Frontal cortex (tissue), 4 donors: ENCODE data around the gene MACF1. TPM values are rescaled to one million over a fixed set of nuclear protein-coding genes. Genes with fewer than 3 reads are reported as not detected.
"Not testable (repeated sequence)": the region's sequence is repeated elsewhere in the genome, so short reads cannot be mapped to it uniquely, and the experiment has no call there.

ENCODE experiments used
- DNase-seq, 2 donors: peaks; one replicate each; pipeline ENCODE4 v3.0.0; 2012; ENCODE audit warnings: low spot score in 2 of 2
- FAIRE-seq: peaks from 2 replicates; lab custom pipeline; 2012; peaks lifted over from hg19 to GRCh38; lab: Jason Lieb, UNC
- total RNA-seq: library from RNA; depleted of rRNA; stranded (reverse); fragments of >200 nt; gene quantifications from one replicate; pipeline ENCODE4 v1.2.3, GENCODE V29; 2014
- donor health status: control.
- donor health status: control.
- donor health status: control.

MACF1 gene
- total RNA-seq, 1 donor from 2014 or later, result 306 TPM

DNA sequence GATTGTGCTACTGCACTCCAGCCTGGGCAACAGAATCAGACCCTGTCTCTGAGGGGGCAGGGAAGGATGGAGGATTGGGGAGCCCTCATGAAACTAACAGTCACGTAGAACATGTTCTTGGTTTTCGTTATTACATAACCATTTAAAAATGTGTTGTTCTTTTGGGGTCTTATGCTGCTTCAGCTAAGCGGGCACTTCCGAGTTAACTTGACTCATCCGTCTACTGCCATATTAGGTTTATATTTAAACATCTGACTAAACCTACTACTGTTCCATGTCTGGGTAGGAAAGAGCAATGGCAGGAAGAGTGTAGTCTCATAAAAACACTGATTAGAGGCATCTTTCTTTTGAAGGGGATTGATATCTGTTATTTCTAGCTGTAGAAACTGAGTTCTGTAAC, 227.4 kb downstream of the MACF1 start:
- DNase-seq (no peak), FAIRE-seq (no peak)

DNA sequence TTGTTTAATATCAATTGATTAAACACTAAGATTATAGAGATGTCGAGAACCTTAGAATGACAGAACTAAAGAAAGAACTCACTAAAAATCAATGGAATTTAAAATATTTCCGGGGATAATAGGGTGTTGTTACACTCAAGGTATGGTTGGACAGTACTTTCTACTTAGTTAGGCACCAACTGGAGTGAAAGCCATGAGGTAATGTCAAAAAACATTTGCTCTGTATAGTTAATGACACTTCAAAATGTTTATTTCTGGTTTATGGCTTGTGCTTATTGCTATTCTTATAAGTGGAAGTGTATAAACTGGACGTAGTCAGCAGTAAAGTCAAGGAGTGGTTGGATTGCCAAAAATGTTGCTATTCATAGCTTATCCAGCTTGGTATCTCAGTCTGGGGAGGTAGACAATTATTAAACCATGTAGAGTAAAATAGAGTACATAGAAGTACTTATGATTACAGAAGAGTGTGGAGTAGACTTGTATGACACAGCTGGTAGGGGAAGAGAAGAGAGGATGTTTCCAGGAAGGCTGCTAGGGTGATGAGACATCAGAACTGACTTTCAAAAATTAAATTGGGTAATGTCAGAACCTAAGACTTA, 230.4 kb downstream of the MACF1 start:
- DNase-seq (no peak), FAIRE-seq (no peak)

DNA sequence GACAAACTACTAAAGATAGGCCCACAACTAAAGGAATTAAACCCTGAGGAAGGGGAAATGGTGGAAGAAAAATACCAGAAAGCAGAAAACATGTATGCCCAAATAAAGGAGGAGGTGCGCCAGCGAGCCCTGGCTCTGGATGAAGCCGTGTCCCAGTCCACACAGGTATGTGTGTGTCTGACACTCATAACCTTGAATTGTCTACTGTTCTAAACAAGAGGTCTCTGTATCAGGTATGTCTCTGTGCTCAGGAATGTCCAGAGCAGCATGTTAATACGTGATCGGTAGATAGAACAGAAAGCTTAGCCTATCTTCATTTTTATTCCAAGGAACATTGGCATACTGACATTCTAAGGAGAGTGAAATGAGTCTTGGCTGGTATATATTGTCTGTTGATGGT, 231.1 kb downstream of the MACF1 start:
- FAIRE-seq (no peak), DNase-seq (no peak)

DNA sequence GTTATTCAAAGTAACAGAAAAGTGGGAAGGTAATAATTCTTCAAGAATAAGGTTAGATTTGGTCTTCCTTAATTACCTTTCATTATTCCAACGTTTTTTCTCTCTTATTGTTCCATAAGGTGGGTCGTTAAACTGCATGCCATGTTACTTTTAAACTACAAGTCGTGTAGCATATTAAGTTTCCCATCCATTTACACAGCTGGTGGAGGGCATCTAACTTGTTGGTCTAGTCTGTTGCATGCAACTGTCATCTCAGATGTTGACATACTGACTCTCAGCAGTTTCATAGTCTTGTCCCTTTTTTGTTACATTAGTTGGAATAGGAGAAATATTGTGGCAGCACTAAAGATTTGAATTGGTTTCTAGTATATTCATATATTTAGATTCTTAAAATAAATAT, 232.3 kb downstream of the MACF1 start:
- FAIRE-seq (no peak), DNase-seq (no peak)

DNA sequence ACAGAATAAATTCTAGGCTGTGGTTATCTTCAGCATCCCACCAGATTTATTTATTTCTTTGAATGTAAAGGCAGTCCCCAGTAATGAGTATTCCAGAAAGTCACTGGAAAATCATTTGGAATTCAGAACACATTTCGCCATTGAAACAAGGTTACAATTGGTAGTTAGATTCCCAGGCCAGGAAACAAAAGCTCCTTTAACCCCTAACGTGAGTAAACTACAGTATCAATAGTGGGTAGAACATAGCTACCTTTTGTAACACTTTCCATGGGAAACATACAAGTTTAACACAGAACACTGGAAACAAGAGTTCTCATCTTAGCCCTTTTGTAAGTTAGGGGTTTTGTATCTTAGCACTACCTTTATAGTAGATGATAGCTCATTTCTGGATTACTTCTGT, 233.5 kb downstream of the MACF1 start:
- DNase-seq, result no peak
- no peak for FAIRE-seq

DNA sequence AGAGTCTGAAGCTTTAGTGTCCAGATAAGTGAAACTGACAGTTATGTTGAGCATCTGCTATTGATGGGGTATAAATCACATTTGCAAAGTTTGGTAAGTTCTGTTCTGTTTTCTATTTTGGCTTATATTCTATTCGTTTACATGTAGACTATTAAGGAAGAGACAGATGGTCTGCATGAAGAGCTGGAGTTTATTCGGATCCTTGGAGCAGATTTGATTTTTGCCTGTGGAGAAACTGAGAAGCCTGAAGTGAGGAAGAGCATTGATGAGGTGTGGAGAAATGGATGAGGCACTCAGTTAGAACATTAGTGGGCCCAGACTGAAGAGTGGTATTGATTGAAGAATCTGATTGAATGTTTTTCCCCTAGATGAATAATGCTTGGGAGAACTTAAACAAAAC, 236.4 kb downstream of the MACF1 start:
- FAIRE-seq (no peak), DNase-seq (no peak)

DNA sequence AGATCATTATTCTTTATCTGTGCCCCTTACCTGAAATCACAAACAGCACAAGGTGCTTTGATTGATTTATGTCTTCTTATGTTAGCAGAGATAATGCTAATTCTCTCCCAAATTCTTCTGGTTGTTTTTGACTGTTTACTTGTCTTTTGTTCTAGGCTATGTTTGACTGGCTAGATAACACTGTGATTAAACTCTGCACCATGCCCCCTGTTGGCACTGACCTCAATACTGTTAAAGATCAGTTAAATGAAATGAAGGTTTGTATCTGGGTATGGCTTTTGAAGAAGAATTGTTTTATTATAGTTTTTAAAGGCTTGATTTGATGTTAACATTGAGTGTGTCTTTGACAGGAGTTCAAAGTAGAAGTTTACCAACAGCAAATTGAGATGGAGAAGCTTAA, 237.3 kb downstream of the MACF1 start:
- no peak for FAIRE-seq
- no peak for DNase-seq

DNA sequence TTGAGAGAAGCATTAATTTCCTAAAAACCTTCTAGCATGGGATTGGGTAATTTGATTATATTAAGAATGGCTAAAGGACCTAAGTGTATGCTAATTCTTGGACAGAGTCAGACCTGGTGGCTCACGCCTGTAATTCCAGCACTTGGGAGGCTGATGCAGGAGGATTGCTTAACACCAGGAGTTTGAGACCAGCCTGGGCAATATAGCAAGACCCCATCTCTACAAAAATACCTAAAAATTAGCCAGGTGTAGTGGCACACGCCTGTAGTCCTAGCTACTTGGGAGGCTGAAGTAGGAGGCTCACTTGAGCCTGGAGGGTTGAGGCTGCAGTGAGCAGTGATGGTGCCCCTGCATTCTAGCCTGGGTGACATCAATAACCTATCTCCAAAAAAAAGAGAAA, 241.1 kb downstream of the MACF1 start:
- FAIRE-seq, result no peak
- no peak for DNase-seq

DNA sequence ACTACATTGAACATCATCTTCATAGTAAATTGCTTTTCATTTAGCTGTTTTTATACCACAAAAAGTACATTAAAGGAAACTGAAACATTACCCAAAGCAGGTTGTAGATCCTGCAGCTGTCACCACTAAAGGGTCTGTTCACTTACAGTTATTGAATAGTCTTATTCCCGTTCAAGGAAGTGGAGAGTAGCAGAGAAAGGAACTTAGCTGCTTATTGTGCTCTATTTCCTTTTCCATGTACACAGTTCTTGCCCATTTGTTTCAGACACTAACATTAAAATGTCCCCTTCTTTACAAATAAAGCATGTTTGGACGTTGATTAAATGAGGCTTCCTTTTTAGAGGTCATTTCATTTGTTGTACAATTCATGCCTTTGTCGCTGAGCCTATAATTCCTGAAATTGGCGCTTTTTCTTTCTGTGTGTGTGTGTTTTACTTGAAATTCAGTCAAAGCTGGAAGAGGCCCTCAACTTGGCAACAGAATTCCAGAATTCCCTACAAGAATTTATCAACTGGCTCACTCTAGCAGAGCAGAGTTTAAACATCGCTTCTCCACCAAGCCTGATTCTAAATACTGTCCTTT, 242.6 kb downstream of the MACF1 start:
- FAIRE-seq (no peak), DNase-seq (no peak)

DNA sequence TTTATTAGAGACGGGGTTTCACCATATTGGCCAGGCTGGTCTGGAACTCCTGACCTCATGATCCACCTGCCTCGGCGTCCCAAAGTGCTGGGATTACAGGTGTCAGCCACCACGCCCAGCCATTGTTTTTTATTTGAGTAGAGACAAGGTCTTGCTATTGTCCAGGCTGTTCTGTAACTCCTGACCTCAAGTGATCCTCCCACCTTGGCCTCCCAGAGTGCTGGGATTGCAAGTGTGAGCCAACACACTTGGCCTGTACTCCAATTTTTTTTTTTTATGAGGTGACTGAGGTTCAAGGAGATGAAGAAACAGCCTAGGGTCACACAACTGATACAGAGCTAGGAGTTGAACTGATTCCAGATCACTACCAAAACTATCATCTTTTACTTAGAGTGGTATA, 245.5 kb downstream of the MACF1 start:
- not testable (repeated sequence) for DNase-seq, FAIRE-seq

DNA sequence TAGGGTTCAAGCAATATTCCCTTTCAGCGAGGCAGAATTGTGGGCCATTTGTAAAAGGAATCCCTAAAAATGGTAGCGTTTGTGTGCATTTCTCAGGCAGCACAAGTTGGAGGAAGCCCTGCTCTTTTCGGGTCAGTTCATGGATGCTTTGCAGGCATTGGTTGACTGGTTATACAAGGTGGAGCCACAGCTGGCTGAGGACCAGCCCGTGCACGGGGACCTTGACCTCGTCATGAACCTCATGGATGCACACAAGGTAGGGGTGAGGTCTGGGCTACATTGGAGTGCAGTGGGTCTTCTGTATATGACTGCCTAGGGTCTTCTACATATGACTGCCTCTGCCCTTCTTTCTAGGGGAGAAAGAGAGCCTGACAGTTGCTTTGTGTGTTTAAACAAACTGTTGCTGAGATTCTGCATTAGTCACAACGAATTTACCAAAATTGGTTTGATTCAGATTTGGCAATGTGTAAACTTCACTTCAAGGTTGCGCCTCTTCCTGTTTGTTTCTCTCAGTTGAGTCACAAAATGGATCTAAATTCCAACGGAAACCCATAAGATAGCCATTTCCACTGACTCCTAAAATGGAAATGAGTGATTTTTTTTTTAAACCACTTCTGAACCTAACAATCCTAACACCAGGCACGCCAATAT, 246.6 kb downstream of the MACF1 start:
- no peak for DNase-seq

DNA sequence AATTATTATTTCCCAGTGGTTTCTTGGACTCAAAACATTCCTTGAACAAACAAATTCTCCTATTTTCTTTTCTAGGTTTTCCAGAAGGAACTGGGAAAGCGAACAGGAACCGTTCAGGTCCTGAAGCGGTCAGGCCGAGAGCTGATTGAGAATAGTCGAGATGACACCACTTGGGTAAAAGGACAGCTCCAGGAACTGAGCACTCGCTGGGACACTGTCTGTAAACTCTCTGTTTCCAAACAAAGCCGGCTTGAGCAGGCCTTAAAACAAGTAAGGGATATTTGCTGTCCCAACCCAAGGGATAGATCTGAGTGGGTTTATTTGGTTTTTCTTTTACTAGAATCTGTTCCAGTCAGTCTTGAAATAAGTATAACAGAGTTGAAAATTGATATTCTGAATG, 247.6 kb downstream of the MACF1 start:
- DNase-seq (no peak), FAIRE-seq (no peak)

More for the DNA sequence above, 246.6 kb downstream of the MACF1 start:
- no peak for FAIRE-seq

DNA sequence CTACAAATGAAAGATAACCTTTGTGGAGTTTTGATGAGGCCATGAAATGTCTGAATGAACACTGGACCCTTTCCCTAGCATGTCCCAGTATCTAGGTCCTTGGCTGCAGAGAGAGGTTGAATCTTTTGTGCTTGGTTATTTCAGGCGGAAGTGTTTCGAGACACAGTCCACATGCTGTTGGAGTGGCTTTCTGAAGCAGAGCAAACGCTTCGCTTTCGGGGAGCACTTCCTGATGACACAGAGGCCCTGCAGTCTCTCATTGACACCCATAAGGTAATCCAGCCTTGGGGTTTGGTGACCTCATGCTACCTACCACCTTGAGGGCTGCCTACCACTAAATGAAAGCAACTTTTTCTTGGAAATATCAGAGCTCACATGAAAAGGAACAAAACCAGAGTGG, 248.0 kb downstream of the MACF1 start:
- FAIRE-seq, result no peak
- no peak for DNase-seq

DNA sequence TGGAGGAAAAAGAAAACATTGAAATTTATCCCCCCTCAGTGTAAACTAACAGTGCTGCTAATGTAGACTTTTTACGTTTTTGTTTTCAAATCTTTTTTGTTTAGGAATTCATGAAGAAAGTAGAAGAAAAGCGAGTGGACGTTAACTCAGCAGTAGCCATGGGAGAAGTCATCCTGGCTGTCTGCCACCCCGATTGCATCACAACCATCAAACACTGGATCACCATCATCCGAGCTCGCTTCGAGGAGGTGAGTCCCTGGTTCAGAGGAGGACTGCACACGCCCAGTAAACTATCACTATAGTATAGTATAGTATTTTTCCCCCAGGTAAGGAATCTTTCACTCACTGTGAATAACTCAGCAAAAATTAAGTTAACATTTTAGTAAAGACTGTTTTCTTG, 249.1 kb downstream of the MACF1 start:
- DNase-seq, result no peak

DNA sequence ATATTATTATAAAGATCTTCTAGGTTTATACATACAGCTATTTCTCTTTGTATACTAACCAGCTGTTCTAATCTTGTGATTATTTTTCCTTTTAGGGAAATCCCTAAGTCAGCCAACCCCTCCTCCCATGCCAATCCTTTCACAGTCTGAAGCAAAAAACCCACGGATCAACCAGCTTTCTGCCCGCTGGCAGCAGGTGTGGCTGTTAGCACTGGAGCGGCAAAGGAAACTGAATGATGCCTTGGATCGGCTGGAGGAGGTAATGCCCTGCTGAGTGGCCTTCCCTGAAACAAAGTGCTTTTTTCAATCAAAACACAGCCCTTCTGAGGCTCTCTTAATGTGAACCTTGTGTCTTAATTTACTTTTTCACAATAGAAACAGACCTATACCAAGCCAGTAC, 254.5 kb downstream of the MACF1 start:
- FAIRE-seq (no peak), DNase-seq (no peak)

More for the DNA sequence above, 249.1 kb downstream of the MACF1 start:
- no peak for FAIRE-seq

DNA sequence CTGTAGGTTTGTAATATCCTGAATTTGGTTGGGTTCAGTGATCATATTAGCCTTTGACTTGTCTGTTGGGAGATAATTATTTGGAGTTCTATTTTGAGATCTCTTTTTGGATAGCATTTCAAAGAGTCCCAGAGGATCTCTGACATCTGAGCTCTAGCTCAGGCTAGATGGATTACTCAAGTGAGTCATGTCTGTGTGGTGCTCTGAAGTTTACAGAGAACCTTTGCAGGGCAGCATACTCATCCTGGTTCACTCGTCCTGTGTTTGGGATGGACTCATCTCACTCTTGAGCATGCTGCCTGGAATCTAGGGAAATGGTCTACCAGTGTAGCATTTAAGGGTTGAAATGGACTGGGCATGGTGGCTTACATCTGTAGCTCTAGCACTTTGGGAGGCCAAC, 257.6 kb downstream of the MACF1 start:
- no peak for DNase-seq
- no peak for FAIRE-seq

DNA sequence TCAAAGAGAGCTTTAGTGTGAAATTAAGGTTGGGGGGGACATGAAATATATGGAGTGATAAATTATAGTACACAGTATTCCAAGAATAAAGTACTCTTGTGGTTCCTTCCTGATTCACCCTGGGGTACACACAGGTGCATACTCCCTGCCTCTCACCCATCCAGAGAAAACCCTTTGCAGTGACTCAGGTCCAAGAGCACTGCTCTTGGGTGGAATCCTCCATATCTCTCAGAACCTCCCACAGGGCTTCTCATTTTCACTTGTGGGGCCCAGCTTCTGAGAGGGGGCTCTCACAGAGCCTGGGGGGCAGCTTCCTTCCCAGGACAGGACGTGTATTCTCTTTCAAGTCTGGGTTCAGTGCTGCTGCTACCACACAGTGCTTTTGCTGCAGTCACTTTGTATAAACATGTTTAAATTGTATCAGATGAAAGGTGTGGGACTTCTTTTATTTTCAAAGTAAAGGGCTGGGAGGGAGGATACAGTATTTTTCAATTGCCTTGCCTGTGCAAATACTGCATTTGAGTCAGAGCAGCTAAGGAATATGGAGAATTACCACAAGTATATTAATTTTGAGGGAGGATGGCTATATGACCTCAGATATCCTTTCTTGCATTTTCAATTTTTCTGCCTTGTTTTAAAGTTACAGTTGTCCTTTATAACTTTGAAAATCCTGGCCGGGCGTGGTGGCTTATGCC, 262.1 kb downstream of the MACF1 start:
- DNase-seq (no peak), FAIRE-seq (no peak)

DNA sequence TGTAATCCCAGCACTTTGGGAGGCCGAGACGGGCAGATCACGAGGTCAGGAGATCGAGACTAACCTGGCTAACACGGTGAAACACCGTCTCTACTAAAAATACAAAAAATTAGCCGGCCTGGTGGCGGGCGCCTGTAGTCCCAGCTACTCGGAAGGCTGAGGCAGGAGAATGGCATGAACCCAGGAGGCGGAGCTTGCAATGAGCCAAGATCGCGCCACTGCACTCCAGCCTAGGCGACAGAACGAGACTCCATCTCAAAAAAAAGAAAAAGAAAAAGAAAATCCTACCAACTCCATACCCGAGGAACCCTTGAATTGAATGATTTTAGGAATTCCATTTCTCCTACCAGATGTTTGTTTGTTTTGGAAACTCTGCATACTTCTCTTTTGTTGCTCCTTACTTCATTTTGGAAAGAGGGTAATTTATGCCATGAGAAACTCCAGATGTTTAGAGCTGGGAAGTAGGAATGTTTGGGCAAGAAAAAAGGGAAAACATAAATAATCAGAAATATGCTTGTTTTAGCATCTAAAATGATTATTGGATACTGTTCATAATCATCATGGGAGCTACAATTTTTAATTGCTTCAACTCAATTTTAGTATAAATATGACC, 262.7 kb downstream of the MACF1 start:
- not testable (repeated sequence) for FAIRE-seq, DNase-seq

DNA sequence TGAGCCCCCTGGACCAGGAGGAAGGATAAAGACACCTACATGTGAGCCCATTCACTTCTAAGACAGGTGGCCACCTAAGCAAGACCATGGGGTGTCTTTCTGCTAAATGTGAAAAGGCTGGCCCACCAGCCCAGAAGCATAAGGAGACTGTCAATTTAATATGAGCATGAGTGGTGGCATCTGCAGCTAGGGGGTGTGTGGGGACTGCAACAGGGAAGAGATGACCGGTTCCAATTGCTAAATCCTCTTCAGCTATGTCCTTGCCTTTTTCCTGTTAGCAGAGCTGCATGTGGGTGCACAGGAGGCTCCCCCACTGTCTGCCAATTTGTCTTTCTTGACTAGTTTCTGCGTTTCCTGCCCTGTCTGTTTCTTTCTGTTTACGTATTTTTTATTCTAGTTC, 264.7 kb downstream of the MACF1 start:
- FAIRE-seq, result no peak
- DNase-seq, result no peak

DNA sequence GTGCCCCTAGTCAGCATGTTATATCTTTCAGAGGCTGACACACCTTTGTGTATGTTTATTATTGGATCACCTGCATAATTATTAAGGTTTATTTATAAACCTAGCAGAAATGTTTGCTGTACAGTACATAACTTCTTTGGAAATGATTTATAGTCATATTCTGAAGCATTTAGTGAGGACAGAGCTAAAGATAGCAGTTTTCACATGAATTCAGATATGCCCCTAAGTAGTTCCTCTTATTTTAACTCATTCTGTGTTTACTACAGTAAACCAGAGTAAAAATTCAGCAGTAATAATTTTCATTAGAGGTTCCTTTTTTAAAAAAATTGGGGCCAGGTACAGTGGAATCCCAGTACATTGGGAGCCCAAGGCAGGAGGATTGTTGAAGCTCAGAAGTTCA, 265.5 kb downstream of the MACF1 start:
- no peak for DNase-seq
- no peak for FAIRE-seq

DNA sequence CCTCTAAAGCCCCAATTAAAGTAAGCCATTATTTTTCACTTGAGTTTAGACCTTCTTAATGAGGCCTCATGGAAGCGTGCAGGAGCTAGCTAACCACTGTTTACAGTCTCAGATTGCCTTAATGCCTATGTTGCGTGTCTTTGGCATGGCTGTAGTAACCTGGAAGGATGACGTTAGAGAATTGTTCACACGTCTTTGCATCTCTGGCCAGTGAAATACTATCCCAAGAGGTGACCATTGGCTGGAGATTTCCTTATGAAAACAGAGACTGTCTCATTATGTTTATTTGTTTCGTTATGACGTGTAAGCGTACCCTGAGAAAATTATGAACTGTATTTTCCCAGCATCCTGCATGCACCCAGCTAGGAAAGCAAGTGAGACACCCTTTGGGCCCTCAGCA, 268.3 kb downstream of the MACF1 start:
- FAIRE-seq, result no peak
- no peak for DNase-seq
